Neural crest cell (in vitro differentiated cells): ENCODE results near the gene MXRA8. TPM values are rescaled to one million over a fixed set of nuclear protein-coding genes. Genes with fewer than 3 reads are reported as not detected.

Source experiments
- DNase-seq: peaks from one replicate; pipeline ENCODE4 v3.0.0; 2021; ENCODE audit warnings: low read depth, mixed read lengths, low spot score
- H3K27ac Mint-ChIP-seq: one replicate; pipeline ENCODE4 v1.8.0; 2021; ENCODE audit warnings: mild to moderate bottlenecking, mixed read lengths; ENCODE audit not compliant: unreplicated experiment
- H3K27me3 Mint-ChIP-seq: 2 replicates; pipeline ENCODE4 v1.8.0; 2021; ENCODE audit warnings: low read depth, mild to moderate bottlenecking, mixed read lengths
- H3K36me3 Mint-ChIP-seq: 2 replicates; pipeline ENCODE4 v1.8.0; 2021; ENCODE audit warnings: low read depth, mild to moderate bottlenecking, mixed read lengths
- H3K4me1 Mint-ChIP-seq: 2 replicates; pipeline ENCODE4 v1.8.0; 2021; ENCODE audit warnings: mixed read lengths
- H3K4me3 Mint-ChIP-seq: one replicate; pipeline ENCODE4 v1.8.0; 2021; ENCODE audit warnings: mild to moderate bottlenecking, mixed read lengths
- H3K9me3 Mint-ChIP-seq: 2 replicates; pipeline ENCODE4 v1.8.0; 2021; ENCODE audit warnings: mixed read lengths
- CTCF ChIP-seq: fragments of 200-600 bp; sonication (generic); conservative IDR thresholded peaks from 2 replicates; pipeline ENCODE4 v1.5.0; 2021; ENCODE audit warnings: antibody characterized with exemption, mild to moderate bottlenecking
- total RNA-seq: library from RNA; stranded (reverse); gene quantifications from 2 replicates; pipeline ENCODE4 v1.2.1, GENCODE V29; 2021

MXRA8 gene
- total RNA-seq, 1 donor from 2014 or later, result 5.8 TPM

- Mint-ChIP-seq H3K4me3 (peak overlapping the region; percentile 86), H3K36me3 (no peaks in the 10 kb centered on the region), H3K27me3 (peaks cover 30% of the 10 kb centered on the region), H3K4me1 (peaks cover 18% of the 10 kb centered on the region), H3K27ac (no peak overlapping the region), H3K9me3 (no peaks in the 10 kb centered on the region)
- no peak for DNase-seq
- no peak for TF ChIP-seq CTCF
Measured at GRCh38 chr1:1351511-1352427, 6.6 kb downstream of the MXRA8 start.

- DNase-seq, result peak; percentile 74
- TF ChIP-seq CTCF, result peak; percentile 60
- no peak within 1 kb of the TSS for H3K27ac Mint-ChIP-seq
- H3K4me3 Mint-ChIP-seq, result peak within 1 kb of the TSS; percentile 85
- H3K4me1 Mint-ChIP-seq, result peaks cover 20% of the 10 kb centered on the region
- no peaks in the 10 kb centered on the region for H3K36me3 Mint-ChIP-seq
- no peaks in the 10 kb centered on the region for H3K9me3 Mint-ChIP-seq
- H3K27me3 Mint-ChIP-seq, result peaks cover 26% of the 10 kb centered on the region
Measured at GRCh38 chr1:1349256-1350012, 8.9 kb downstream of the MXRA8 start, which contains the start of gene DVL1. DVL1 (minus strand) TSS chr1:1349418; CDS start chr1:1349065, 353 bp downstream.

GRCh38 chr1:1348420-1349255 is 9.7 kb downstream of the MXRA8 start:
- H3K36me3 Mint-ChIP-seq, result no peaks in the 10 kb centered on the region

GRCh38 chr1:1347663-1348419 is 10.5 kb downstream of the MXRA8 start:
- no peak for DNase-seq
- no peak for TF ChIP-seq CTCF
- H3K27me3 Mint-ChIP-seq, result peaks cover 10% of the 10 kb centered on the region
- H3K27ac Mint-ChIP-seq, result no peak overlapping the region
- peaks cover 20% of the 10 kb centered on the region for H3K4me1 Mint-ChIP-seq
- H3K9me3 Mint-ChIP-seq, result no peaks in the 10 kb centered on the region
- H3K4me3 Mint-ChIP-seq, result peak overlapping the region; percentile 85
- no peaks in the 10 kb centered on the region for H3K36me3 Mint-ChIP-seq

More at GRCh38 chr1:1348420-1349255, 9.7 kb downstream of the MXRA8 start:
- H3K4me3 Mint-ChIP-seq, result peak overlapping the region; percentile 85
- H3K27me3 Mint-ChIP-seq, result peaks cover 18% of the 10 kb centered on the region
- no peak for DNase-seq
- no peaks in the 10 kb centered on the region for H3K9me3 Mint-ChIP-seq
- peaks cover 20% of the 10 kb centered on the region for H3K4me1 Mint-ChIP-seq
- H3K27ac Mint-ChIP-seq, result no peak overlapping the region
- TF ChIP-seq CTCF, result no peak
